Stimulated activated CD8-positive, alpha-beta memory T cell treated with anti-CD3 and anti-CD28 coated beads, Interleukin-12 subunit alpha, Interleukin-12 subunit beta, amount 100 ng/mL, for 24 hours (primary cell): ENCODE measurements around the gene LIPJ.

ENCODE experiments used
- DNase-seq: peaks from one replicate; pipeline ENCODE4 v3.0.0-alpha.2; 2020; ENCODE audit errors: extremely low read depth

The LIPJ gene

GRCh38 chr10:88586462-88586861, at the start of gene LIPJ:
LIPJ (plus strand) TSS chr10:88586762; CDS start chr10:88590688, 3,926 bp downstream.
- DNase-seq, result no peak

GRCh38 chr10:88537322-88537721, 49.2 kb upstream of the LIPJ start:
- no peak for DNase-seq

GRCh38 chr10:88538048-88538447, 48.5 kb upstream of the LIPJ start:
- no peak for DNase-seq

- DNase-seq, result no peak
These were observed 46.2 kb upstream of the LIPJ start for GRCh38 chr10:88540351-88540750.

- no peak for DNase-seq
These were observed 45.4 kb upstream of the LIPJ start for GRCh38 chr10:88541116-88541626.

- no peak for DNase-seq
These were observed 44.0 kb upstream of the LIPJ start for GRCh38 chr10:88542522-88542921.

GRCh38 chr10:88544140-88544870, 42.3 kb upstream of the LIPJ start:
- DNase-seq, result no peak

GRCh38 chr10:88545359-88545758, 41.2 kb upstream of the LIPJ start:
- DNase-seq, result no peak

GRCh38 chr10:88546497-88546896, 40.1 kb upstream of the LIPJ start:
- no peak for DNase-seq

- no peak for DNase-seq
These were observed 35.3 kb upstream of the LIPJ start for GRCh38 chr10:88551246-88551645.

- DNase-seq, result no peak
These were observed 33.3 kb upstream of the LIPJ start for GRCh38 chr10:88553116-88553752.

GRCh38 chr10:88555190-88555908, 31.2 kb upstream of the LIPJ start:
- DNase-seq, result no peak

- no peak for DNase-seq
These were observed 29.3 kb upstream of the LIPJ start for GRCh38 chr10:88557256-88557655.

GRCh38 chr10:88557658-88558057, 28.9 kb upstream of the LIPJ start:
- DNase-seq, result no peak

- DNase-seq, result no peak
These were observed 24.4 kb upstream of the LIPJ start for GRCh38 chr10:88562152-88562551.

- DNase-seq, result no peak
These were observed 21.5 kb upstream of the LIPJ start for GRCh38 chr10:88565072-88565471.

GRCh38 chr10:88582411-88582805, 4.2 kb upstream of the LIPJ start:
- DNase-seq, result no peak

GRCh38 chr10:88582806-88583583, 3.6 kb upstream of the LIPJ start, which contains the start of gene RNLS:
RNLS (minus strand) TSS chr10:88583318.
- DNase-seq, result peak; percentile 35

GRCh38 chr10:88583584-88583957, 3.0 kb upstream of the LIPJ start:
- DNase-seq, result no peak

- DNase-seq, result no peak
These were observed 5.8 kb downstream of the LIPJ start for GRCh38 chr10:88592381-88592780.

GRCh38 chr10:88592906-88593305, 6.3 kb downstream of the LIPJ start:
- no peak for DNase-seq

GRCh38 chr10:88594482-88594881, 7.9 kb downstream of the LIPJ start:
- DNase-seq, result no peak
